HCT116 (cell line): ENCODE data around the gene SLC39A10. TPM values are rescaled to one million over a fixed set of nuclear protein-coding genes. Genes with fewer than 3 reads are reported as not detected.
A peak's percentile ranks its signal among the peaks of the same experiment; 100 is the strongest.

Source experiments
- ATAC-seq: fragments of 200-7000 bp; cut with Tn5 transposase; 2 replicates; pipeline ENCODE4 v1.9.1; 2020; ENCODE audit warnings: mild to moderate bottlenecking, moderate library complexity
- BruUV-seq: library from RNA; stranded (reverse); fragments of 400-500 nt; replicated peaks from 2 replicates; lab custom pipeline; 2021; lab: Mats Ljungman, UMichigan
- CTCF ChIA-PET: fragments of 300-600 bp; sonication (Branson Sonifier 250); formaldehyde crosslinking; loops from one replicate; lab custom pipeline; 2021; ENCODE audit warnings: antibody characterized with exemption; lab: Charles Lee
- POLR2A ChIA-PET: fragments of 300-600, 350-600 bp; sonication (Branson Sonifier 250); formaldehyde crosslinking; loops from one replicate; lab custom pipeline; 2021; ENCODE audit warnings: antibody characterized with exemption; lab: Charles Lee
- RAD21 ChIA-PET, 2 experiments: fragments of 300-600 bp; sonication (Branson Sonifier 250); formaldehyde crosslinking; loops; one replicate each; lab custom pipeline; 2023; ENCODE audit warnings: low total read pairs in 2 of 2; ENCODE audit not compliant: uncharacterized antibody in 2 of 2, unreplicated experiment in 2 of 2, low non-redundant PET in 1 of 2; lab: Charles Lee
- DNase-seq: peaks from one replicate; pipeline ENCODE4 v3.0.0-alpha.2; 2010; ENCODE audit warnings: low read depth, low spot score
- H2AFZ ChIP-seq: fragments of 200-600 bp; shearing (Covaris generic), sonication (generic); 2 replicates; pipeline ENCODE4 v1.6.1; 2017; ENCODE audit warnings: low read depth, mixed run types, mixed read lengths, antibody characterized with exemption, low read length; ENCODE audit not compliant: poor library complexity, severe bottlenecking
- H3K27ac ChIP-seq: 2 replicates; pipeline ENCODE4 v1.5.1; 2012; ENCODE audit warnings: low read depth, low read length
- H3K27me3 ChIP-seq: fragments of 200-600 bp; sonication (generic); 2 replicates; pipeline ENCODE4 v1.6.1; 2016; ENCODE audit warnings: mixed run types, low read length, mixed read lengths; ENCODE audit not compliant: insufficient read depth
- H3K36me3 ChIP-seq, 2 experiments: fragments of 200-500 bp in 1 of 2; fragments of 200-600 bp in 1 of 2; sonication (Bioruptor generic) in 1 of 2; sonication (generic) in 1 of 2; 2 replicates each; pipeline versions ENCODE4 v1.5.1 to v1.6.1; 2014 to 2016; ENCODE audit warnings: low read length in 2 of 2, inconsistent platforms in 1 of 2, mixed read lengths in 1 of 2, mixed run types in 1 of 2; ENCODE audit not compliant: insufficient read depth in 2 of 2, control insufficient read depth in 1 of 2
- H3K4me1 ChIP-seq, 2 experiments: fragments of 200-600 bp in 1 of 2; sonication (generic) in 1 of 2; 2 replicates each; pipeline versions ENCODE4 v1.5.1 to v1.6.1; 2012 to 2017; ENCODE audit warnings: low read length in 2 of 2, inconsistent platforms in 1 of 2, mild to moderate bottlenecking in 1 of 2, mixed read lengths in 1 of 2, mixed run types in 1 of 2, moderate library complexity in 1 of 2; ENCODE audit not compliant: insufficient read depth in 2 of 2, control insufficient read depth in 1 of 2
- H3K4me2 ChIP-seq: fragments of 200-600 bp; sonication (generic); 2 replicates; pipeline ENCODE4 v1.6.1; 2017; ENCODE audit warnings: mixed run types, low read length, mixed read lengths
- H3K4me3 ChIP-seq, 2 experiments: fragments of 200-600 bp in 1 of 2; sonication (generic) in 1 of 2; replicated peaks in 1 of 2; 2 replicates each; pipeline ENCODE4 v1.5.1; 2011 to 2016; ENCODE audit warnings: low read length in 2 of 2, control low read depth in 1 of 2, low read depth in 1 of 2, mild to moderate bottlenecking in 1 of 2, mixed read lengths in 1 of 2, mixed run types in 1 of 2
- H3K79me2 ChIP-seq: fragments of 200-600 bp; sonication (generic); 2 replicates; pipeline ENCODE4 v1.6.1; 2017; ENCODE audit warnings: mild to moderate bottlenecking, mixed run types, low read length, moderate library complexity, mixed read lengths; ENCODE audit not compliant: insufficient read depth
- H3K9ac ChIP-seq: fragments of 200-600 bp; sonication (generic); 2 replicates; pipeline ENCODE4 v1.6.1; 2016; ENCODE audit warnings: low read length, mixed read lengths
- H3K9me2 ChIP-seq: fragments of 200-600 bp; sonication (generic), shearing (Covaris generic); 2 replicates; pipeline ENCODE4 v1.6.1; 2017; ENCODE audit warnings: mixed run types, mild to moderate bottlenecking, moderate library complexity; ENCODE audit not compliant: insufficient read depth
- H3K9me3 ChIP-seq, 2 experiments: fragments of 200-500 bp in 1 of 2; fragments of 200-600 bp in 1 of 2; sonication (Bioruptor generic) in 1 of 2; sonication (generic) in 1 of 2; 2 replicates each; pipeline ENCODE4 v1.6.1; 2014 to 2017; ENCODE audit warnings: low read length in 2 of 2, mixed read lengths in 2 of 2, inconsistent platforms in 1 of 2, low read depth in 1 of 2, mild to moderate bottlenecking in 1 of 2, mixed run types in 1 of 2, moderate library complexity in 1 of 2; ENCODE audit not compliant: control insufficient read depth in 1 of 2, insufficient read depth in 1 of 2
- H4K20me1 ChIP-seq: fragments of 200-600 bp; sonication (generic), shearing (Covaris generic); 2 replicates; pipeline ENCODE4 v1.6.1; 2017; ENCODE audit warnings: mixed run types, mild to moderate bottlenecking, moderate library complexity; ENCODE audit not compliant: insufficient read depth
- CBX3 ChIP-seq: IDR thresholded peaks from 2 replicates; pipeline ENCODE4 v1.6.1; 2012; ENCODE audit warnings: low read depth
- CEBPB ChIP-seq: IDR thresholded peaks from 2 replicates; pipeline ENCODE4 v1.6.1; 2012; ENCODE audit warnings: low read depth
- CTCF ChIP-seq, 3 experiments: fragments of 200-600 bp in 1 of 3; sonication (generic) in 1 of 3; IDR thresholded peaks in 2 of 3; conservative IDR thresholded peaks in 1 of 3; 2 replicates each; pipeline ENCODE4 v1.5.1; 2012 to 2017; ENCODE audit warnings: low read depth in 2 of 3, low read length in 2 of 3, antibody characterized with exemption in 1 of 3, borderline replicate concordance in 1 of 3, control low read depth in 1 of 3, mild to moderate bottlenecking in 1 of 3, mixed read lengths in 1 of 3, mixed run types in 1 of 3, moderate library complexity in 1 of 3; ENCODE audit not compliant: insufficient read depth in 1 of 3
- EGR1 ChIP-seq: IDR thresholded peaks from 2 replicates; pipeline ENCODE4 v1.6.1; 2012; ENCODE audit warnings: low read depth
- EZH2phosphoT487 ChIP-seq: fragments of 200-600 bp; IDR thresholded peaks from 2 replicates; pipeline ENCODE4 v1.6.1; 2018; ENCODE audit warnings: antibody characterized with exemption, borderline replicate concordance
- FOSL1 ChIP-seq: IDR thresholded peaks from 2 replicates; pipeline ENCODE4 v1.6.1; 2012; ENCODE audit warnings: low read depth
- MAX ChIP-seq: IDR thresholded peaks from 2 replicates; pipeline ENCODE4 v1.6.1; 2012
- RAD21 ChIP-seq: IDR thresholded peaks from 2 replicates; pipeline ENCODE4 v1.6.1; 2012; ENCODE audit warnings: low read depth, mild to moderate bottlenecking
- YY1 ChIP-seq: IDR thresholded peaks from 2 replicates; pipeline ENCODE4 v1.6.1; 2011; ENCODE audit warnings: low read length, low read depth, moderate library complexity, mild to moderate bottlenecking; ENCODE audit not compliant: insufficient replicate concordance; ENCODE audit errors: extremely low read depth
- ZBTB33 ChIP-seq: IDR thresholded peaks from 2 replicates; pipeline ENCODE4 v1.6.1; 2011; ENCODE audit warnings: mild to moderate bottlenecking, low read length, moderate library complexity; ENCODE audit not compliant: insufficient replicate concordance; ENCODE audit errors: extremely low read depth
- ZNF274 ChIP-seq: fragments of 200-500 bp; sonication (Bioruptor generic); IDR thresholded peaks from 2 replicates; pipeline ENCODE4 v1.6.1; 2014; ENCODE audit warnings: mild to moderate bottlenecking, low read depth, low read length, inconsistent platforms
- intact Hi-C: fragments of 100-400 bp; cut with micrococcal nuclease; formaldehyde crosslinking; loops from 2 replicates; pipeline ENCODE4 v1.10.0; 2022
- total RNA-seq: library from RNA; stranded (reverse); gene quantifications from one replicate; pipeline ENCODE4 v1.2.1, GENCODE V29; 2021; ENCODE audit not compliant: unreplicated experiment

The SLC39A10 gene
- total RNA-seq, 1 experiment from 2014 or later, result 59.0 TPM

- H3K79me2 ChIP-seq, result peaks cover 84% of the 10 kb centered on the region
- H3K4me1 ChIP-seq, result 0 out of 4 replicates have a peak, but pooled peaks cover 0 to 6% of the 10 kb centered on the region in 2 experiments
- H3K36me3 ChIP-seq, result no peaks in the 10 kb centered on the region
- POLR2A ChIA-PET, result no interaction called here
- CTCF ChIA-PET, result interaction anchor here (3.4 kb wide), 1 partner anchor 11 kb away, joined by 13 read pairs; no protein-coding TSS in a partner anchor
- H3K9me3 ChIP-seq, result no peaks in the 10 kb centered on the region
- DNase-seq, result no peak
- no peak overlapping the region for H3K27ac ChIP-seq
- no peak overlapping the region for H3K9ac ChIP-seq
- RAD21 ChIA-PET, result no interaction called here
- TF ChIP-seq CBX3, result no peak
- no peak for TF ChIP-seq EGR1
- no peak for TF ChIP-seq ZBTB33
- TF ChIP-seq ZNF274, result no peak
- H3K4me2 ChIP-seq, result no peak overlapping the region
- intact Hi-C loops, result no loop called here
- no peak overlapping the region for H3K4me3 ChIP-seq
- peaks cover 5% of the 10 kb centered on the region; the same call in 1 of the 2 replicates for H4K20me1 ChIP-seq
- no peak overlapping the region for H2AFZ ChIP-seq
- ATAC-seq, result no peak
- H3K27me3 ChIP-seq, result no peaks in the 10 kb centered on the region
- no peaks in the 10 kb centered on the region for H3K9me2 ChIP-seq
- BruUV-seq, result no TSS peak
These were observed 14.5 kb downstream of the SLC39A10 start for GRCh38 chr2:195671563-195671962.

GRCh38 chr2:195672674-195673073, 15.6 kb downstream of the SLC39A10 start:
- DNase-seq (no peak), ATAC-seq (peak; percentile 70)
- Histone ChIP-seq H3K4me1 (peaks cover 0 to 10% of the 10 kb centered on the region in 2 experiments; a peak in 1 of 4 replicates), H3K9me2 (no peaks in the 10 kb centered on the region), H4K20me1 (no peaks in the 10 kb centered on the region; the same call in 1 of the 2 replicates), H3K4me2 (no peak overlapping the region), H3K36me3 (no peaks in the 10 kb centered on the region), H3K9ac (no peak overlapping the region), H3K79me2 (peaks cover 88% of the 10 kb centered on the region), H3K9me3 (no peaks in the 10 kb centered on the region), H2AFZ (no peak overlapping the region), H3K27ac (no peak overlapping the region), H3K27me3 (no peaks in the 10 kb centered on the region), H3K4me3 (no peak overlapping the region)
- intact Hi-C loops, result no loop called here
- BruUV-seq, result no TSS peak
- RAD21 ChIA-PET, result no interaction called here
- POLR2A ChIA-PET, result interaction anchor here (1.5 kb wide), 1 partner anchor 16 kb away, joined by 4 read pairs; the partner anchor contains the start of gene SLC39A10
- CTCF ChIA-PET, result interaction anchor here (0.7 to 1.7 kb wide), 7 partner anchors 8 to 266 kb away, joined by 3 to 11 read pairs (median 4); no protein-coding TSS in a partner anchor
- TF ChIP-seq YY1, result no peak
- TF ChIP-seq RAD21, result peak; percentile 16; the same call in 1 of the 2 replicates
- no peak for TF ChIP-seq ZBTB33
- no peak for TF ChIP-seq EZH2phosphoT487
- TF ChIP-seq CTCF (IDR thresholded peaks at IDR 0.05 in 2 of 3, conservative IDR thresholded peaks at IDR 0.05 in 1 of 3; ENCODE audit: borderline replicate concordance in 1 of 3, insufficient read depth in 1 of 3, low read depth in 2 of 3, low read length in 2 of 3), result peak; percentile 15 to 47 (median 39); a peak in 5 of 6 replicates
- no peak; the same call in 1 of the 2 replicates for TF ChIP-seq MAX
- peak; percentile 32; the same call in 1 of the 2 replicates for TF ChIP-seq CEBPB
- TF ChIP-seq FOSL1, result 0 out of 2 replicates have a peak, but pooled peaks have one; percentile 6
